Middle frontal gyrus (tissue), 1 donor: Measurements from ENCODE around the gene PMP22.
"Not testable (repeated sequence)": the region's sequence is repeated elsewhere in the genome, so short reads cannot be mapped to it uniquely, and the experiment has no call there.

Experiments used
- DNase-seq: peaks from one replicate; pipeline ENCODE4 v3.0.0-alpha.2; 2015; ENCODE audit warnings: low spot score; ENCODE audit errors: extremely low spot score

Gene PMP22

DNA sequence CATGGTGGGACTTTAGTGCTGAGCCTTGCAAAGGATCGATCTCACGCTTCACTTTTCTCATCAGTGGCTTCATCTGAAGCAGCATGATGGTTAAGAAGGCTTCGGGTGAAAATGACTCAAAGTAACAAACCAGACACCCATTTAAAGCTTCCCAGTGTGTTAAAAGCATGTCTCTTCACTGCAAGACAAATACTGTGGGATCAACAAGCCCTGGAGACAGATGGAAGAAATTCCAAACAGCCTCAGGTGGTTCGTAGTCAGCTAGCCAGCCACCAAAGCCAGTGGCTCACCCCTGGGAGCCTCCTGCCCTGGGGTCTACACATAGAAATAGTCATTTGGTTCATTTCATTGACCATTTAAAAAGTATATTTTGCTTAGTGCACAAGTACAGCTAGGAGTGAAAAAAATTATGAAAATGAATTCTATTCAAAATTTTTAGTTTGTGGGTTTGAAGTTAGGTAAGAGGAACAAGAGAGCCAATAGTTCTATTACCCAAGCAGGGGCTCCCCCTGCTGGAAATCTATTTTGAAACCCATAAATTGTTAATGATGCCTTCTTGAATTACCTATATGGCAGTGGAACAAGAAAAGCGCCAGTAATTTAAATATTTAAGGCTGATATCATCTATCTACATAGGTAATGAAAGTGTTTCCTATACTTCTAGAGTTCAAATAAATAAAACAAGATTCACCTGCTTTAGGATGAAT lies 51.6 kb downstream of the PMP22 start:
- no peak for DNase-seq

DNA sequence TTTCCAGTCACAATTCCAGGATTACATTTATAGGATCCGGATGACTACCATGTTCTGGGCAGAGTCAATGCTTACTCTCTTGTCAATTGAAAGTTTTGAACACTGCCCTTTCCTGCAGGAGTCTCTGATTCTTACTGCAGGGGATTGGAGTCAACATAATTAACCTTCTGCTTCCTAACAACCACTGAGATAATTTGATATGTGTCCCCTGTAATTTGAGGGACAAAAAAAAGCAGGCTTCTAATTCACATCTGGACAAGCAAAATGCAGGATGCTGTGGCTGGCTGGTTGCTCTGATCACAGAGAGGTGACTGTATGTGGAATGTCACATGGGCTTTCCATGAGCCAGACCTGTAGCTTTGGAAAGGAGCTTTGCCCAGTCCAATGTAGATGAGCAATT lies 54.9 kb downstream of the PMP22 start:
- DNase-seq, result no peak

DNA sequence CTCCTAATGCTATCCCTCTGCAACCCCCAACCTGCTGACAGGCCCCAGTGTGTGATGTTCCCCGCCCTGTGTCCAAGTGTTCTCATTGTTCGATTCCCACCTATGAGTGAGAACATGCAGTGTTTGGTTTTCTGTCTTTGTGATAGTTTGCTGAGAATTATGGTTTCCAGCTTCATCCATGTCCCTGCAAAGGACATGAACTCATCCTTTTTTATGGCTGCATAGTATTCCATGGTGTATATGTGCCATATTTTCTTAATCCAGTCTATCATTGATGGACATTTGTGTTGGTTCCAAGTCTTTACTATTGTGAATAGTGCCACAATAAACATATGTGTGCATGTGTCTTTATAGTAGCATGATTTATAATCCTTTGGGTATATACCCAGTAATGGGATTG lies 62.1 kb downstream of the PMP22 start:
- DNase-seq, result not testable (repeated sequence)

DNA sequence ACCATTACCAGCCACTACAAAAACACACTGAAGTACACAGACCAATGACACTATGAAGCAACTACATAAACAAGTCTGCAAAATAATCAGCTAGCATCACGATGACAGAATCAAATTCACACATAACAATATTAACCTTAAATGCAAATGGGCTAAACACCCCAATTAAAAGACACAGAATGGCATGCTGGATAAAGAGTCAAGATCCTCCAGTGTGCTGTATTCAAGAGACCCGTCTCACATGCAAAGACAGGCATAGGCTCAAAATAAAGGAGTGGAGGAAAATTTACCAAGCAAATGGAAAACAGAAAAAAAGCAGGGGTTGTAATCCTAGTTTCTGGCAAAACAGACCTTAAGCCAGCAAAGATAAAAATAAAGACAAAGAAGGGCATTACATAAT lies 64.6 kb downstream of the PMP22 start:
- DNase-seq, result not testable (repeated sequence)

DNA sequence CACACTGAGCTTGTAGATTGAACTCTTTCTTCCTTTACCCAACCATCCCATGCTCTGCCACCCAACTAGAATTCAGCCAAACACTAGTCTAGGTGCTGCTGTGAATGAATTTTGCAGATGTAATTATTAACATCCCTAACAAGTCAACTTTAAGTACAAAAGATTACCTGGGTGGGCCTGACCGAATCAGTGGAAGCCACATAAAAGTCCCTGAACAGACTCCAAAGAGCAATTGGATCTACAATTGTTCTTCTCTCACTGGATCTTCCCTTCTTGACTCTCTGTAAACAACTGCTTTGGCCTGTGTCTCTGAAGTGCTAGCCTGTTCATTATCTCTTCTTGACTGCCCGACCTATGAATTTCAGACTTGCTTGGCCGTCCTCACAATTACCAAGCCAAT lies 67.9 kb downstream of the PMP22 start:
- no peak for DNase-seq

DNA sequence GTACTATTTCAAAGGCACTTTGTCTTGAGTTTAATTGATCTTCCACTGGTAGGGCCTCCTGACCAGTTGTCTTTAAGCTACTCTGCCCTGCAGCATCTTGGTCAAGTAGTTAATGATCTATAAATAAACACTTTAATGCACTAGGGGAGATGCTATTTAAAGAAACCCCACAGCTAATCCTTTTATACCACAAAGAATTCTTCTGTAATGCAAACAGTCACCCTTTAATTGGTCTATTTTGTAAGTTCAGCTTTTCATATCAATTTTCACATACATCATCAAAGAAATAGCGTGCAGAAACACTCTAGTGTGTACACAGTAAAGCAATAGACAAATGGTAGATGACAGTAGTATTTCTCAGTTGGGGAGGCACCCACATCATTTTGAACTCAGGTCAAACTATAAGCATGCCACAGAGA lies 70.3 kb downstream of the PMP22 start:
- DNase-seq, result no peak

DNA sequence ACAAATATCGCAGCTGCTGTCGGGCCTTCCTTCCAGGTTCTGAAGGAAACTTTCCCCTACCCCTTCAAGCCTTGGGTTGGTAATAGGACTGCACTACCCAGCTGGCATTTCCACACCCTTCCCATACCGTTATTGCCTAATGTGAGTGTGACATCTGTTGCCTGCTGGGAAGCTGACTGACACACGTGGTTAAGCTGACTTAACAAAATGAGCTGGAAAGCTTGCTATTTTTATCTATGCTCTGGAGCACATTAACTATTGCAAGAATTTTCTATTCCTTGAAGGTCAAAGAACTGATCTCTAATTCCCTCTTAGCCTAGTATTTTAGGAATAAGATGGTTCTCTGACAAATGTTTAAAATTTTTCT lies 79.5 kb downstream of the PMP22 start:
- no peak for DNase-seq

DNA sequence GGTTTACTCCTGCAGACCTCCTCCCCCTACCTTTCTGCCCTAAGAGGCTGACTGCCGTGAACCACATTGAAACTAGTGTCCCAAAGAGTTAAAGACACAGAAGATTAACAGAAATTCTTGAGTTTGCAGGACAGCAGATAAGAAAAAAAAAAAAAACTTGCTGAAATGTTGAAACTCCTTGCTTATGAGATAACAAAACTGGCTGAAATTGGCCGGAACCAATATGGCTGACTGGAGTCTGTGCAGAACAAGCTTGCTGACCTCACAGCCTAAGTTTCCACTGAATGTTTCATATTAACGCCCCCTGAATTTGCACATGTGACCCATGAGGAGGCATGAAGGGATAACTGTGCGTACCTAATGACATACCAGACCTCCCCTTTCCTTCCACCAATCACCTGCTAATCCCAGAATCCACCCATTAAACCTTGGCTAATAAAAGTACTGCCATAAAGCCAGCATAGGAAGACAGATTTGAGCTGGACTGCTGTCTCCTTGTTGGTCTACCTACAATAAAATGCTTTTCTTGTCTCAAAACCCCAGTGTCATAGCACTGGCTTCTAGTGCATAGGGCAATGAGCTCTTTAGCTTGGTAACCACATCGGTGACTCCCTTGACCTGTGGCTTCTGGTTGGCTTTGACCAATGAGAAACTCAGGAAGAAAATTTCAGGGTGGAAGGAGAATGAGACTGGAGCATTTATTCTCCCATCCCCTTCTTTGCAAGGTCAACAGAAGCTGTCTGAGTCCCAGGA lies 80.1 kb downstream of the PMP22 start:
- DNase-seq, result no peak

DNA sequence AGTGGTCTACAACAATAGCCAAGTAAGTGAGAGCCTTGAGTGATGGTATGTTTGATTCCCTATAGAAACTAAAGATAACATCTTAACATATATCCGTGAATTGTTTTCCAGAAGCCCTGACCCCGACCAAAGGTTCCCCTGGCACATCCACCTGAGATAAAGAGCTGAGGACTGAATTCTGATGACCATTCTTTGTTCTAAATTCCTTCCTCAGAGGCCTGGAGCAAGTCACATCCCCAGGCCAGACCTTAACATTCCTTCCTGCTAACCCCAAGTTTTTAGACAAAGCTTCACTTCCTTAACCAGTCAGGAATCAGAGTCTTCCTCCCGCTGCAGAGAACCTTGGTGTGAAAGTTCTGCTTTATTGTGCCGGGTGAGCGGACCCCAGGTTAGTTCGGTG lies 83.3 kb downstream of the PMP22 start:
- DNase-seq, result no peak

DNA sequence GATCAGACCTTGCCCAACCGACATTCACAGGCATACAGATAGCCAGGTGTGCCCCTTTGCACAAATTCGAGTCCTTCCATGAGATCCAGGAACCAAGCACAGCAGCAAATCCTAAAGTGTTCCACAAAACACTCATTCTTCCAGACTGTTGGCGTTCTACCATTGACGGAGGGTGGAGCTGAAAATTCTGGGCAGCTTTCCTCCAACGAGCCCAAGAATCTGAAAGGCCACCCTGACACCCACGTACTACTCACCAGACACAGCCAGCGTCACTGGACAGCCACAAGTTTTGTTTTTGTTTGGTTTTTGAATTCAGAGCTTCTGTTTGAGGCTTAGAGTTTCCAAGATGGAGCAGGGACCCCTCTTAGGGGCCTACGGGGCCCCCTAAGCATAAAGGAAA lies 83.8 kb downstream of the PMP22 start:
- no peak for DNase-seq

DNA sequence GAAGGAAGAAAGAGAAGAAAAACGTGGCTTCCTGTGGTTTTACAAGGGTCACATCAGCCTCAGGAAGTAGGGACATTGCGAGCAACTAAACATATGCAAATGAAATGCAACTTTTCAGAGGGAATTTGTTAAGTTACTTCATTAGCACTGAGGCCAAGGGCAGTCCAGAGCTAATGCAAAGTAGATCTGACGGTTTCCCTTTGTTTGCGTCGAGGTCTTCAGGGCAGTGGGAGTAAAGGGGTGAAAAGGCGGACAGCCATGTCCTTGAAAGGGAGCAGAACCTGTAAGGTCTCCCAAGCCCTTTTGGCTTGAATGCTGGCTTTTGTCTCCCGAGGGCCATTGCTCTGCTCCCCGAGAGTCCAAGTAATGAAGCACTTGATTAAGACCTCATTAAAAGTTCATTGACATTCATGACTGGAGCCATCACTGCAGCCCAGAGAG lies 85.0 kb downstream of the PMP22 start:
- no peak for DNase-seq
